Activated CD8-positive, alpha-beta memory T cell treated with anti-CD3 and anti-CD28 coated beads for 1 hour (primary cell): ENCODE measurements around the gene TDRD15.
"Not testable (repeated sequence)": the region's sequence is repeated elsewhere in the genome, so short reads cannot be mapped to it uniquely, and the experiment has no call there.

Experiments used
- DNase-seq, 2 donors: peaks; one replicate each; pipeline ENCODE4 v3.0.0-alpha.2; 2020; ENCODE audit warnings: low read depth in 1 of 2; ENCODE audit errors: extremely low read depth in 1 of 2

TDRD15 gene

GRCh38 chr2:21123473-21124393 is at the start of gene TDRD15:
TSS of gene TDRD15 (plus strand) at chr2:21123968. CDS start at chr2:21137468, 13,500 bp downstream.
- DNase-seq = no peak

DNA sequence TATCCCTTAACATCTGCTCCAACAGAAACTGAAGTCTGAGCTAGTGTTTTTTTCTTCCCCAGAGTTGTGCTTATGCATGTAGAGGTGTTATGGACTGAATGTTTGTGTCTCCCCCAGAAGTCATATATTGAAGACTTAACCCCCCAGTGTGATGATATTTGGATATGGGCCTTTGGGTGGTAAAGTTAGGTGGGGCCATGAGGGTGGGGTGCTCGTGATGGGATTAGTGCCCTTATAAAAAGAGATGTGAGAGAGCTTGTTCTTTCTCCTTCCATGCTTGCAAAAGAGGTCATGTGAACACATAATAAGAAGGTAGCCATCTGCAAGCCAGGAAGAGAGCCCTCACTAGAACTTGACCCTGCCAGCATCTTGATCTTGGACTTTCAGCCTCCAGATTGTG is 45.5 kb upstream of the TDRD15 start:
- no peak for DNase-seq

- DNase-seq = no peak
Observed at GRCh38 chr2:21083482-21083881, 40.3 kb upstream of the TDRD15 start.

- no peak for DNase-seq
Observed at GRCh38 chr2:21084401-21084800, 39.4 kb upstream of the TDRD15 start.

DNA sequence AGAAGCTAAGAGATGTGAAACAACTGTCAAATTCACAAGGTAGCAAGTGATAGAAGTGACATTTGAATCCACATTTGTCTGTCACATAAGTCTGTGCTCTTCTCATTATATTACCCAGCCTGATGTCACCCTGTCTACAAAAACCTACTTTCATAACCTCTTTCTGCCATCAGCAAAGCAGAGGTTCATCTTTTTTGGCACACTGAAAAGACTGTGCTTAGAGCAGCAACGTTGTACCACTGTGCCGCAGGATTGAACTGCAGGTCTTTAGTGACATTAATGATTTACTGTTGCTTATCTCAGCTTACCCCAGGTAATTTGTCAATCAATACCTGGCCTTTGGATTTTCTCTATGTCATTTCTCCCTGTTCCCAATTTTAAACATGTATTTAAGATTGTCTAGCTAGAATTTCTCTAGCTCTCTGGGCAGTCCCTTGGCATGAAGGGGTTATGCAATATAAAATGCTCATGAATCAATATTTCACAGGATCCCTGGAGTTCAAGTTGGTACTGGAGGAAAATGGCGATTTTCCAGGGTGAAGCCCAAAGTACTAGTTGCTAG is 31.4 kb upstream of the TDRD15 start:
- no peak for DNase-seq

GRCh38 chr2:21095178-21095577 is 28.6 kb upstream of the TDRD15 start:
- DNase-seq = no peak

DNA sequence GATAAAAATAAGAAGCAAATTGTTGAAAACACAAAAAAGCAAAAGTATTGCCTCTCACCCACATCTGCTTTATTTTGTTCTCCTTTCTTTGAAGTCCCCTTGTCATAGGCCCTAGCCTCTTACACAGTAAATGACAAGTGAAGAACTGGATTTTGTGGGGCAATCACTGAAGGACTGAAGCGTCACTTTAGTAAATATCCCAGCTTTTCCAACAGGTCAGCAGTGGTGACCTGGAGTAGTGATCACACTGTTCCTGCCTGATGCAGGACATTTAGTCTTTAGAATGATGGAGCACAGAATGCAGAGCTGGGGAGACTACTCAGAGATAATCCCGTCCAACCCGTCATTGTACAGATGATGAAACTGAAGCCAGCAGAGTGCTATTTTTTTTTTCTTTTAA is 28.1 kb upstream of the TDRD15 start:
- DNase-seq = no peak

DNA sequence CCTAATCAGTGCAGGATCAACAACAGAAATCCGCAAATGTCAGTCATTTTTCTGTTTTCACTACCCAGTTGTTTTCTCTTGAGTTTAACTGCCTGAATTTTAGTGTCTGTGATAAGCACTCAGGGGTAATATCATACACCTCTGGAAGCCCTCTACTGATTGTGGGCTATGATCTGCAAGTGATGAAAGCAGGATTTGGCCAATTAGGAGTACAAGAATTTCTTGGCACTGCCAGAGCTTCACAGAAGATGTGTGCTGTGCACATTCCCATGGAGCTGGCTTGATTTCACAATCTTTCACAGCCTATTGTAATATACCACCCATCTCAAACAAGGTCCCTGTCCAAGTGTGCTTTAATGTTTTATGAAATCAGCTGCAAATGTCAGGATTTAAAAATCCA is 27.3 kb upstream of the TDRD15 start:
- DNase-seq = no peak

DNA sequence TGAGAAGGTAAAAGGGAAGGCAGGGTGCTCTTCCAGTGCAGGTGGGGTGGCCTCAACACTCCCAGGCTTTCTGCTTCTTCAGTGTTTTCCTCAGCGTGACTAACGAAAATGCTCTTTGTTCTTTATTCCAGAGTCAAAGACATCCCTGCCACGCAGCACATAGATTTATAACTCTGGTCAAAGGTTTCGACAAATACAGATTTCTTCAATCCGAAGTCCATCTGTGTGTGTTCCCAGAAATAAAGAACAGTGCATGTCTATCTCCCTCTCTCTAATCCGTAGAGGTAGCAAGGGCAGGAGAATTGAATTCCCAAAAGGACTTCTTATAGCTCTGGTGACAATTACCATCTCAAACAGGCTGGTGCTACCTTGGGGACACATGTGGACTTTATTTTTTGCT is 26.4 kb upstream of the TDRD15 start:
- no peak for DNase-seq

DNA sequence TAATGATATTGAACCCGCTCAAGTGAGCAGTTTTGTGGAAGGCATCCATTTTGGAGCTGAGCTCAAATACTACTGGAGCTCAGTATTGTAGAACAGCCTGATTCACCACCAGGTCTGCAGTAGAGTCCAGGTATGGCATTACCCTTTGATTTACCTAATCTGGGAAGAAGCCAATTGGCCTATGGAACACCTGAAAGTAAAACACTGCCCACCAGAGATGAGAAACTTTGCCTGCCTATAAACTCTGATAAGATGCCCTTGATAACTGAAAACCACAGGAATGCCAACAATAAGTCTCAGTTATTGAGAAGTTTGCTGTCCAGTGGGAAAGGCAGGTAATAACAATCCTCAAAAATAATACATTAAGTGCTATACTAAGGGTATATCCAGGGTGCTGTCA is 25.5 kb upstream of the TDRD15 start:
- no peak for DNase-seq

- no peak for DNase-seq
Observed at GRCh38 chr2:21099281-21099907, 24.4 kb upstream of the TDRD15 start.

DNA sequence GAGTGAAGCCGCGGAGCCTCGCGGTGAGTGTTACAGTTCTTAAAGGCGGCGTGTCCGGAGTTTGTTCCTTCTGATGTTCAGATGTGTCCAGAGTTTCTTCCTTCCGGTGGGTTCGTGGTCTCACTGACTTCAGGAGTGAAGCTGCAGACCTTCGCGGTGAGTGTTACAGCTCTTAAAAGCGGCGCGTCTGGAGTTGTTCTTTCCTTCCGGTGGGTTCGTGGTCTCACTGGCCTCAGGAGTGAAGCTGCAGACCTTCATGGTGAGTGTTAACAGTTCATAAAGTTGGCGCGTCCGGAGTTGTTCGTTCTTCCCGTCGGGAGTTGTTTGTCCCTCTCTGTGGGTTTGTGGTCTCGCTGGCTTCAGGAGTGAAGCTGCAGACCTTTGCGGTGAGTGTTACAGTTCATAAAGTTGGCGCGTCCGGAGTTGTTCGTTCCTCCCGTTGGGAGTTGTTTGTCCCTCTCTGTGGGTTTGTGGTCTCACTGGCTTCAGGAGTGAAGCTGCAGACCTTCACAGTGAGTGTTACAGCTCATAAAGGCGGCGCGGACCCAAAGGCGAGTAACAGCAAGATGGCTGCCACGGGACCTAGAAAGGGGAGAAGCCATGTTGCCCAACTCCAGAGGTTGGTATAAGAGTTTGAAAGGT is 22.1 kb upstream of the TDRD15 start:
- not testable (repeated sequence) for DNase-seq

DNA sequence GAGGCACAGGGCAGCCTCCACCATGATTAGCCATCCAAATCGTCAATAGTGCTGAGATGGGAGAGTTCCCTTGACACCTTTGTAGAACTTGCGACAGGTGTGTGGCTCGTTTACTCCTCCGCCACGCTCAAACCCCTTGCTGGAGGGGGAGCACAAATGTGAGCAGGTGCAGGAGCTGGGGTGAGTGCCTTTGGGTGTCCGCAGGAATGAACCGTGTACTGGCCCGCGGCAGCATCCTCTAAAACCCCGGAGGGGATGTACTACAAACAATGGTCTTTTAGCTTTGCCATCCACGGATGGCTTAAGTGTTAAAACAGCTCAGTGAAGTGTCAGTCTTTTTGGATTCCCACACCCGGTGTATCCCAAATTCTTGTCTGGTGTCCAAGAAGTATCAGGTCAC is 21.4 kb upstream of the TDRD15 start:
- no peak for DNase-seq

- DNase-seq = no peak
Observed at GRCh38 chr2:21103274-21103891, 20.4 kb upstream of the TDRD15 start.

DNA sequence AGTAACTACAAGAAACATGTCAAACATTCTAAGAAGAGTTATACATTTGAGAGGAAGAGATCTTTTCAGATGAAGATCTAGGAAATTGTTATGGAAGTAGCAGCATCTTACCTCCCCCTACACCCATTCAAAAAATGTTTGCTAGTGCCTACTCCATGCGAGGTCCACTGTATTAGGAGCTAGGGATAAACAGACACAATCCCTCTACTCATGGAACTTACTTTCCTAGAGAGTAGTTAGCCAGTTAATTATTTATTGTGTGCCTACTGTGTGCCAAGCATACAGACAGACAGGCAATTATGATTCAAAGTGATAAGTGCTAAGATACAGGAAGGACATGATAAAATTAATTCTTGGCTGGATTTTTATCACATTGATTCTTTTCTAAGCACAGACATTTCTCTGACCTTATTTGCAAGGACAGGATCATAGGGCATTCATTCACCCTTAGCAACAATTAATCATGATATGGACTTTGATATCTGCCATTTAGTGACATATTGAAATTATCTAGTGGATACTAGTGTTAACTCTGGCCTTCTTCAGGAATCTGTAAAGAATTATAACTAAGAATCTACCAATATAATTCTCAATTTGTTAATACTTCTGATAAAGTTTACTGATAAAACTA is 19.6 kb upstream of the TDRD15 start:
- no peak for DNase-seq

GRCh38 chr2:21111012-21111411 is 12.8 kb upstream of the TDRD15 start:
- no peak for DNase-seq

DNA sequence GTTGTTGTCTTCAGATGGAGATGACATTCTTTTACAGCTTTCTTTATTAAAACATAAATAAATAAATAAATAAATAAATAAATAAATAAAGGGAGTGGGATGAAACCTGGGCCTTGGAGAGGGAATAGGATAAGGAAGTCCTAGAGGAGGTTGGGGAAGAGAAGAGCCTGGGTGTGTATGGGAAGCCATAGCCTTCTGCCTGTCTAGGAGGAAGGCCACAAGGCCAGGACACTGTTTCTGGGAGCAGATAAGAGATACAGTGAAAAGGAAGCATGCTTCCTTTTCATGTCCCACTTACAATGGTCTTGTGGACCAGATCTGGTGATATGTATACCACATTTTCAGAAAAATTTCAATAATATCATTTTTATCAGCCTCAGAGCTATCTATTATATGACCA is 6.1 kb upstream of the TDRD15 start:
- no peak for DNase-seq

DNA sequence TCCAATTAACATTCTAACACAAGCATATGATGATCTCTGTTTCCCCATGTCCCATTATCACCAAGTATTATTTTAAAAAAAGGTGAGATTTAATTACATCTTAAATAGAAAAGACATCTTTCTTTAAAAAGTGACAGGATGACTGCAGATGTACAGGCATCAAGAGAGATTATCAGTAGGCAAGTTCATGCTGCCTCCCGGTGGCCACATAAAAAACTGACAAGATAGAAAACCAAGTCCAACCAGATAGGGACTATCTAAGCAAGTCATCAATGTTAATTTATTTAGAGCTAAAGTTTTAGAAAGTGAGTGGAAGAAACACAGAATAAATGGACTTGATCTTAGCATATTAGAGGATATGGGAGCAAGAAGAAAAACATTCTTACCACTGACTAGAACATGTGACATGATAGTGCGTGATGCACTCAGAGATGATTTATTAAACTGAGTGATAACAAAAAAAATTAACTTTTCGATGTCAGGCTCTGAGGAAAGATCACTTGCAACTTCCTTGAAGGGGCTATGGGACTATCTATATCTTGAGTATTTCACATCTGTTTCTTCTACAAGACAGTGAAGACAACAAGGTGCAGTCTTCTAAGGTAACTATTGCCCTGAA is 5.4 kb upstream of the TDRD15 start:
- DNase-seq = no peak

DNA sequence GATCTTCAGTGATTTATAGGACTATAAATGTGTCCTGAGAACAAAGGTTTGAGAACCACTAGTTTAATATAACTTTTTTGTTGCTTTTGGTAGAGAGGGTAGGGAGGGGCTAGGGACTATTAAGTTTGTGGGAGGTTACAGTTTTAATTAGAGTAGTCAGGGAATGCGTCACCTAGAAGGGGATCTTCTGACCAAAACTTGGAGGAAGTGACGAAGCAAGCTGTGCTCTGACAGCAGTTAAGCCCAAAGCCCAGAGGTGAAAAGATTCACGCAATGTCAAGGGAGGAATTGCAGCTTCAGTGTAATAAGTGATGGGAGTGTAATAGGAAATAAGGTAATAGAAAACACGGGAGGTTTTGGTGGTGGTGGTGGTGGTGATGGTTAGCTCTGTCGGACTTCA is 8.1 kb downstream of the TDRD15 start:
- DNase-seq = no peak

DNA sequence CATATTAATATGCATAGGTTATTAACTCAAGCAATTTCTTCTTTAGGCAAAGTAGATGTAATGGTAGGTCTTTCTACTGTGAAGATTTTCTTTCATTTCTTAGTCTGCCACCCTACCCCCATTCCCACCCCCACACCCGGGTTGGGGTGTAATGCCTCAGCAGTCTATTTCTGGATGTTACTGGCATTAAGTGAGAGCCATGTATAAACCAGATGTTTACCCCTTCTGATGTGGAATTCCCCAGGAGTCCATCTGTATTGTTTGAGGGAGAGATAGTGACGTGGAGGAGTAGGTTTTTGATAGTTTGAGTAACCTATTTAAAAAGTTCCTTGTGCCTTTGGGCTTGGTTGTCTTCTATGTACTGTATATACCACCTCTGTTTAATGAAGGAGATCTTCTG is 11.8 kb downstream of the TDRD15 start:
- DNase-seq = no peak
